ENCODE results near the gene NRXN3. TPM values are rescaled to one million over a fixed set of nuclear protein-coding genes. Genes with fewer than 3 reads are reported as not detected.

The NRXN3 gene
- polyA plus RNA-seq, 1 donor from 2014 or later, result 110 TPM

DNA sequence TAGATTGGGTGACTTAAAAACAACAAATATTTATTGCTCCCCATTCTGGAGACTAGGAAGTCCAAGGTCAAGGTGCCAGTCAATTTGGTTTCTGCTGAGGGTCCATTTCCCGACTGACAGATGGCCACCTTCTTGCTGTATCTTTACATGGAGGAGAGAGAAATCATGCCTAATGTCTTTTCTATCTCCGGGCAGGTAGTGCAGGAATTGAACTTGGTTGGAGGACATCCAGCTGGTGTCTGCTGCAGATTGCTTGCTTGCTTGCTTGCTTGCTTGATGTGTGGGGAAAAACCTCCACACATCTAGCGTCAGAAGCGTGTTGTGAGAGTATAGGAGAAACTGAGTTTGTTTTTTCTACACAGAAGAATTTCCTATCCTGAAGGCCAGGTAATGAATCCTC is 1479.7 kb downstream of the NRXN3 start:
- H3K4me3 ChIP-seq (ENCODE audit: low read length), result no peak overlapping the region

GRCh38 chr14:79652513-79653307 is 1482.5 kb downstream of the NRXN3 start:
- no peaks in the 10 kb centered on the region for H3K36me3 ChIP-seq (ENCODE audit: insufficient read depth, low read length)

More for the DNA sequence above, 1479.7 kb downstream of the NRXN3 start:
- no peak for TF ChIP-seq SMC3 (conservative IDR thresholded peaks at IDR 0.05; ENCODE audit: poor library complexity)
- no peak for TF ChIP-seq TAF1 (IDR thresholded peaks at IDR 0.05; ENCODE audit: low read depth)
- no peak for TF ChIP-seq EP300 (conservative IDR thresholded peaks at IDR 0.05; ENCODE audit: poor library complexity, severe bottlenecking)
- no peak for TF ChIP-seq POLR2AphosphoS5 (IDR thresholded peaks at IDR 0.05)
- TF ChIP-seq MXI1 (conservative IDR thresholded peaks at IDR 0.05; ENCODE audit: poor library complexity, severe bottlenecking), result no peak
- TF ChIP-seq EZH2 (IDR thresholded peaks at IDR 0.05; ENCODE audit: borderline replicate concordance, insufficient read depth, low read length, poor library complexity, severe bottlenecking), result no peak
- no peak for TF ChIP-seq RAD21 (conservative IDR thresholded peaks at IDR 0.05)
- TF ChIP-seq CTCF (IDR thresholded peaks at IDR 0.05; ENCODE audit: poor library complexity, severe bottlenecking), result no peak
- TF ChIP-seq REST (IDR thresholded peaks at IDR 0.05; ENCODE audit: borderline replicate concordance), result no peak
- Histone ChIP-seq H3K9me3 (ENCODE audit: low read length) (no peaks in the 10 kb centered on the region), H3F3A (ENCODE audit: insufficient read depth, low read length, poor library complexity, severe bottlenecking) (no peaks in the 10 kb centered on the region), H3K9ac (ENCODE audit: low read length) (no peak overlapping the region), H3K9me2 (ENCODE audit: insufficient read depth, low read length) (no peaks in the 10 kb centered on the region), H3K4me2 (ENCODE audit: low read length) (no peak overlapping the region), H3K27ac (ENCODE audit: low read length) (peak overlapping the region; percentile 5), H3K27me3 (ENCODE audit: insufficient read depth, low read depth, low read length) (no peaks in the 10 kb centered on the region), H2AFZ (ENCODE audit: low read depth, low read length) (no peak overlapping the region), H3K36me3 (ENCODE audit: insufficient read depth, low read length) (no peaks in the 10 kb centered on the region), H4K20me1 (ENCODE audit: insufficient read depth) (no peaks in the 10 kb centered on the region), H3K79me2 (replicated peaks; ENCODE audit: insufficient read depth, low read length) (peaks cover 7% of the 10 kb centered on the region)

More at GRCh38 chr14:79652513-79653307, 1482.5 kb downstream of the NRXN3 start:
- peaks cover 7% of the 10 kb centered on the region for H3K79me2 ChIP-seq (replicated peaks; ENCODE audit: insufficient read depth, low read length)
- H3K4me2 ChIP-seq (ENCODE audit: low read length), result no peak overlapping the region
- H3K9ac ChIP-seq (ENCODE audit: low read length), result no peak overlapping the region
- no peak overlapping the region for H3K4me3 ChIP-seq (ENCODE audit: low read length)
- no peaks in the 10 kb centered on the region for H3K9me3 ChIP-seq (ENCODE audit: low read length)
- H2AFZ ChIP-seq (ENCODE audit: low read depth, low read length), result no peak overlapping the region
- no peaks in the 10 kb centered on the region for H3K27me3 ChIP-seq (ENCODE audit: insufficient read depth, low read depth, low read length)
- no peaks in the 10 kb centered on the region for H3K9me2 ChIP-seq (ENCODE audit: insufficient read depth, low read length)
- no peak for TF ChIP-seq EP300 (conservative IDR thresholded peaks at IDR 0.05; ENCODE audit: poor library complexity, severe bottlenecking)
- H3K27ac ChIP-seq (ENCODE audit: low read length), result no peak overlapping the region
- no peaks in the 10 kb centered on the region for H4K20me1 ChIP-seq (ENCODE audit: insufficient read depth)
- no peaks in the 10 kb centered on the region for H3F3A ChIP-seq (ENCODE audit: insufficient read depth, low read length, poor library complexity, severe bottlenecking)
